Left cardiac atrium (tissue), 4 donors: Measurements from ENCODE around the gene CMIP. TPM values are rescaled to one million over a fixed set of nuclear protein-coding genes. Genes with fewer than 3 reads are reported as not detected.

Source experiments
- ATAC-seq, 2 donors: fragments of 200-7000 bp; cut with Tn5 transposase; one replicate each; pipeline ENCODE4 v1.9.1; 2020; ENCODE audit warnings: mild to moderate bottlenecking in 2 of 2, moderate library complexity in 2 of 2
- DNase-seq: peaks from one replicate; pipeline ENCODE4 v3.0.0-alpha.2; 2020
- intact Hi-C, 2 donors: fragments of 100-400 bp; cut with DNase I; formaldehyde crosslinking; loops; one replicate each; pipeline versions ENCODE4 v1.14.1 to v1.15.1; 2022 to 2023
- total RNA-seq, 2 donors: library from RNA; stranded (reverse); fragmentation: NEBNext Ultra II Directional; extraction: Animal tissue kit (Norgen Biotek cat#: 25700); gene quantifications; one replicate each; pipeline ENCODE4 v1.2.1, GENCODE V29; 2021
- donor health status: DM: no; HTN: yes; CAD: no.
- donor health status: DM: no; HTN: yes; CAD: no; lungs with severe emphysema.
- donor health status: DM: yes; HTN: yes; CAD: no.
- donor health status: Dilated cardiomyopathy.

Gene CMIP
- total RNA-seq, 2 donors from 2014 or later = 18.1 to 34.9 TPM

GRCh38 chr16:81484908-81485624, 40.5 kb downstream of the CMIP start:
- DNase-seq (no peak), ATAC-seq (no peak)
- intact Hi-C loops = no loop called here

GRCh38 chr16:81485824-81486539, 41.4 kb downstream of the CMIP start:
- intact Hi-C loops = no loop called here
- peak in 1 of 2 donors; percentile 2 for ATAC-seq
- peak; percentile 60 for DNase-seq

GRCh38 chr16:81486540-81487061, 42.0 kb downstream of the CMIP start:
- DNase-seq = peak; percentile 84
- peak; percentile 82 to 84 for ATAC-seq
- intact Hi-C loops = no loop called here

- DNase-seq (no peak), ATAC-seq (peak in 1 of 2 donors; percentile 6)
- intact Hi-C loops = no loop called here
Observed at GRCh38 chr16:81487301-81487720, 42.7 kb downstream of the CMIP start.

GRCh38 chr16:81488687-81489411, 44.2 kb downstream of the CMIP start:
- DNase-seq = no peak
- intact Hi-C loops = no loop called here

GRCh38 chr16:81489547-81490267, 45.1 kb downstream of the CMIP start:
- intact Hi-C loops = no loop called here
- no peak for ATAC-seq
- DNase-seq = no peak

More at GRCh38 chr16:81488687-81489411, 44.2 kb downstream of the CMIP start:
- no peak for ATAC-seq

GRCh38 chr16:81491541-81492188, 47.1 kb downstream of the CMIP start:
- intact Hi-C loops = no loop called here
- ATAC-seq (no peak), DNase-seq (no peak)

GRCh38 chr16:81492311-81492761, 47.7 kb downstream of the CMIP start:
- intact Hi-C loops = no loop called here
- no peak for ATAC-seq

GRCh38 chr16:81492965-81493754, 48.6 kb downstream of the CMIP start:
- DNase-seq (no peak), ATAC-seq (no peak)
- intact Hi-C loops = no loop called here

More at GRCh38 chr16:81492311-81492761, 47.7 kb downstream of the CMIP start:
- no peak for DNase-seq

GRCh38 chr16:81493755-81494433, 49.3 kb downstream of the CMIP start:
- intact Hi-C loops = no loop called here
- DNase-seq = no peak
- peak; percentile 17 to 21 for ATAC-seq

GRCh38 chr16:81494434-81494806, 49.8 kb downstream of the CMIP start:
- DNase-seq (no peak), ATAC-seq (no peak)
- intact Hi-C loops = no loop called here

- ATAC-seq (no peak), DNase-seq (no peak)
- intact Hi-C loops = loop anchor here in 1 of 2 donors (5.0 kb wide), 1 partner anchor 33 kb away; no protein-coding TSS in a partner anchor
Observed at GRCh38 chr16:81494888-81495287, 50.3 kb downstream of the CMIP start.

- intact Hi-C loops = loop anchor here in 1 of 2 donors (5.0 kb wide), 1 partner anchor 33 kb away; no protein-coding TSS in a partner anchor
- DNase-seq (peak; percentile 78), ATAC-seq (peak in 1 of 2 donors; percentile 38)
Observed at GRCh38 chr16:81495321-81496234, 51.0 kb downstream of the CMIP start.

GRCh38 chr16:81496321-81496720, 51.7 kb downstream of the CMIP start:
- no peak for ATAC-seq
- intact Hi-C loops = loop anchor here in 1 of 2 donors (5.0 kb wide), 1 partner anchor 34 kb away; no protein-coding TSS in a partner anchor
- DNase-seq = no peak

GRCh38 chr16:81496742-81497141, 52.1 kb downstream of the CMIP start:
- DNase-seq (no peak), ATAC-seq (no peak)
- intact Hi-C loops = loop anchor here in 1 of 2 donors (5.0 kb wide), 1 partner anchor 34 kb away; no protein-coding TSS in a partner anchor

- intact Hi-C loops = loop anchor here in 1 of 2 donors (5.0 kb wide), 1 partner anchor 35 kb away; no protein-coding TSS in a partner anchor
- no peak for ATAC-seq
- DNase-seq = no peak
Observed at GRCh38 chr16:81497690-81498089, 53.1 kb downstream of the CMIP start.
